HEK293 (cell line): ENCODE measurements around the gene MTHFSD.
A peak's percentile ranks its signal among the peaks of the same experiment; 100 is the strongest.

Experiments
- FEZF1 ChIP-seq: fragments of 450-650 bp; formaldehyde crosslinking; IDR thresholded peaks from 2 replicates; pipeline ENCODE4 v1.5.1; 2016; ENCODE audit warnings: missing biosample characterization, missing genetic modification characterization
- IKZF3 ChIP-seq: fragments of 450-650 bp; IDR thresholded peaks from 2 replicates; pipeline ENCODE4 v1.5.0; 2018; ENCODE audit warnings: missing biosample characterization, mild to moderate bottlenecking, missing genetic modification characterization, moderate library complexity
- KLF8 ChIP-seq: fragments of 450-650 bp; formaldehyde crosslinking; IDR thresholded peaks from 2 replicates; pipeline ENCODE4 v1.5.1; 2016; ENCODE audit warnings: missing biosample characterization, missing genetic modification characterization
- MZF1 ChIP-seq: fragments of 450-650 bp; formaldehyde crosslinking; IDR thresholded peaks from 2 replicates; pipeline ENCODE4 v1.5.1; 2017; ENCODE audit warnings: missing biosample characterization, missing genetic modification characterization, borderline replicate concordance
- RBAK ChIP-seq: fragments of 450-650 bp; formaldehyde crosslinking; IDR thresholded peaks from 2 replicates; pipeline ENCODE4 v1.5.1; 2016; ENCODE audit warnings: missing biosample characterization, missing genetic modification characterization
- SALL2 ChIP-seq: fragments of 450-650 bp; formaldehyde crosslinking; IDR thresholded peaks from 2 replicates; pipeline ENCODE4 v1.5.0; 2017; ENCODE audit warnings: missing biosample characterization, mild to moderate bottlenecking, missing genetic modification characterization, borderline replicate concordance
- SCRT2 ChIP-seq: fragments of 450-650 bp; formaldehyde crosslinking; IDR thresholded peaks from 2 replicates; pipeline ENCODE4 v1.5.1; 2016; ENCODE audit warnings: missing biosample characterization, missing genetic modification characterization
- YY1 ChIP-seq: fragments of 450-650 bp; formaldehyde crosslinking; IDR thresholded peaks from 2 replicates; pipeline ENCODE4 v1.5.1; 2018; ENCODE audit warnings: missing biosample characterization, missing genetic modification characterization
- ZBTB1 ChIP-seq: fragments of 450-650 bp; formaldehyde crosslinking; IDR thresholded peaks from 2 replicates; pipeline ENCODE4 v1.5.1; 2016; ENCODE audit warnings: missing biosample characterization, missing genetic modification characterization
- ZBTB20 ChIP-seq: fragments of 450-650 bp; formaldehyde crosslinking; IDR thresholded peaks from 2 replicates; pipeline ENCODE4 v1.5.1; 2016; ENCODE audit warnings: missing biosample characterization, missing genetic modification characterization
- ZBTB48 ChIP-seq: fragments of 450-650 bp; formaldehyde crosslinking; IDR thresholded peaks from 2 replicates; pipeline ENCODE4 v1.5.1; 2016; ENCODE audit warnings: missing biosample characterization, missing genetic modification characterization
- ZFP3 ChIP-seq: fragments of 450-650 bp; formaldehyde crosslinking; IDR thresholded peaks from 2 replicates; pipeline ENCODE4 v1.5.1; 2016; ENCODE audit warnings: low read depth, missing biosample characterization, missing genetic modification characterization
- ZFP37 ChIP-seq: fragments of 450-650 bp; formaldehyde crosslinking; IDR thresholded peaks from 2 replicates; pipeline ENCODE4 v1.5.1; 2016; ENCODE audit warnings: missing biosample characterization, missing genetic modification characterization
- ZNF2 ChIP-seq: fragments of 450-650 bp; formaldehyde crosslinking; IDR thresholded peaks from 2 replicates; pipeline ENCODE4 v1.5.1; 2016; ENCODE audit warnings: missing biosample characterization, missing genetic modification characterization
- ZNF600 ChIP-seq: fragments of 450-650 bp; formaldehyde crosslinking; IDR thresholded peaks from 2 replicates; pipeline ENCODE4 v1.5.1; 2016; ENCODE audit warnings: missing biosample characterization, missing genetic modification characterization
- ZNF623 ChIP-seq: fragments of 450-650 bp; formaldehyde crosslinking; IDR thresholded peaks from 2 replicates; pipeline ENCODE4 v1.5.1; 2016; ENCODE audit warnings: missing biosample characterization, missing genetic modification characterization
- ZNF747 ChIP-seq: fragments of 450-650 bp; formaldehyde crosslinking; IDR thresholded peaks from 2 replicates; pipeline ENCODE4 v1.5.1; 2016; ENCODE audit warnings: missing biosample characterization, missing genetic modification characterization
- ZNF837 ChIP-seq: fragments of 450-650 bp; formaldehyde crosslinking; IDR thresholded peaks from 2 replicates; pipeline ENCODE4 v1.5.1; 2016; ENCODE audit warnings: missing biosample characterization, missing genetic modification characterization
- ZSCAN23 ChIP-seq: fragments of 450-650 bp; formaldehyde crosslinking; IDR thresholded peaks from 2 replicates; pipeline ENCODE4 v1.5.1; 2016; ENCODE audit warnings: missing biosample characterization, missing genetic modification characterization
- TF ChIP-seq, protein P1 (sequence below): fragments of 450-650 bp; formaldehyde crosslinking; IDR thresholded peaks from 2 replicates; pipeline ENCODE4 v1.5.1; 2016; ENCODE audit warnings: missing biosample characterization, missing genetic modification characterization
- TF ChIP-seq, protein P2 (sequence below): fragments of 450-650 bp; formaldehyde crosslinking; IDR thresholded peaks from 2 replicates; pipeline ENCODE4 v1.5.1; 2017; ENCODE audit warnings: missing biosample characterization, missing genetic modification characterization
- TF ChIP-seq, protein P3 (sequence below): fragments of 450-650 bp; formaldehyde crosslinking; optimal IDR thresholded peaks from 2 replicates; pipeline ENCODE3; 2016; ENCODE audit warnings: missing biosample characterization, mild to moderate bottlenecking, missing genetic modification characterization
- TF ChIP-seq, protein P4 (sequence below): fragments of 450-650 bp; formaldehyde crosslinking; IDR thresholded peaks from 2 replicates; pipeline ENCODE4 v1.5.1; 2016; ENCODE audit warnings: missing biosample characterization, missing genetic modification characterization
- TF ChIP-seq, protein P5 (sequence below): fragments of 450-650 bp; formaldehyde crosslinking; conservative IDR thresholded peaks from 2 replicates; pipeline ENCODE4 v1.5.1; 2016; ENCODE audit warnings: low read depth, missing biosample characterization, missing genetic modification characterization
- TF ChIP-seq, protein P6 (sequence below): fragments of 450-650 bp; formaldehyde crosslinking; IDR thresholded peaks from 2 replicates; pipeline ENCODE4 v1.5.1; 2017; ENCODE audit warnings: missing biosample characterization, missing genetic modification characterization
- TF ChIP-seq, protein P7 (sequence below): sonication (generic); formaldehyde crosslinking; IDR thresholded peaks from 2 replicates; pipeline ENCODE4 v1.8.1; 2022; ENCODE audit warnings: mild to moderate bottlenecking, moderate library complexity, missing genetic modification reagents

Gene MTHFSD

DNA sequence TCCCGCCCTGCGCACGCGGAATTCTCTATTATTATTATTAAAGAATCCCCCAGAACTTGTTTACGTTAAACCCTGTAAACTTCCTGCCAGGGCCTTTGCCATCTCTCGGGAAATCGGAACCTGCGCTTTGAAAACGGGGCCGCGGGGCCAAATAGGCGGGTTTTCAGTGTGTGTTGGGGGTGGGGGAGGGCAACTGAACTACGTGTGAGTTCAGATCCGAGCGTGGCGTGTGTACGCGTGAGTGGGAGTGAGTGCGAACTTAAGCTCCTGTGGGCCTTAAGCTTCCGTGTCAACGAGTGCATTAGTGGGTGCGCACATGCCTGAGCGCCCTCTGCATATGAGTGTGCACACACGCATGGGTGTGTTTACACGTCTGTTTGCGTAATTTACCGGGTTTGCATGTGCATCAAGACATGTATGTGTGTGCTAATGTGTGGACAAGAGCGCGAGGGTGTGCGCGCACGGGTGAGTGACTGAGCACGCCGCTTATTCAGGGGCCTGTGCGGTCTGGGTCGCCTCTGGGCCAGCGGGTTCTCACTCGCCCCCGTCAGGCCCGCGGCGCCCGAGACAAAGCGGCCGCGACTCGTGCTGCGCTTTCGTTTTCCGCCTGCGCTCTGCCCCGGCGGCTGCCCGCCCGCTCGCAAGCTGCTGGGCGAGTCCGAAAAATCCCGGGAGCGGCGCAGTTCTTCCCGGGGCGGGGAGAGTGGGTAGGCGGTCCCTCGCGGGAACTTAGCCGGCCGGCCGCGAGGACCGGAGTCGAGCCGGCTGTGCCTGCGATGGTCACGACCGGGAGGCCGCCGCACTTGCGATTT lies 45.9 kb downstream of the MTHFSD start (continued):
- TF ChIP-seq, protein P1, sequence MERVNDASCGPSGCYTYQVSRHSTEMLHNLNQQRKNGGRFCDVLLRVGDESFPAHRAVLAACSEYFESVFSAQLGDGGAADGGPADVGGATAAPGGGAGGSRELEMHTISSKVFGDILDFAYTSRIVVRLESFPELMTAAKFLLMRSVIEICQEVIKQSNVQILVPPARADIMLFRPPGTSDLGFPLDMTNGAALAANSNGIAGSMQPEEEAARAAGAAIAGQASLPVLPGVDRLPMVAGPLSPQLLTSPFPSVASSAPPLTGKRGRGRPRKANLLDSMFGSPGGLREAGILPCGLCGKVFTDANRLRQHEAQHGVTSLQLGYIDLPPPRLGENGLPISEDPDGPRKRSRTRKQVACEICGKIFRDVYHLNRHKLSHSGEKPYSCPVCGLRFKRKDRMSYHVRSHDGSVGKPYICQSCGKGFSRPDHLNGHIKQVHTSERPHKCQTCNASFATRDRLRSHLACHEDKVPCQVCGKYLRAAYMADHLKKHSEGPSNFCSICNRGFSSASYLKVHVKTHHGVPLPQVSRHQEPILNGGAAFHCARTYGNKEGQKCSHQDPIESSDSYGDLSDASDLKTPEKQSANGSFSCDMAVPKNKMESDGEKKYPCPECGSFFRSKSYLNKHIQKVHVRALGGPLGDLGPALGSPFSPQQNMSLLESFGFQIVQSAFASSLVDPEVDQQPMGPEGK (tag by site-specific recombination), result no peak
- TF ChIP-seq ZNF623, result no peak
- 0 out of 2 replicates have a peak, but pooled peaks have one; percentile 12 for TF ChIP-seq ZBTB48 (tag by site-specific recombination)
- no peak for TF ChIP-seq MZF1 (tag by site-specific recombination)
- no peak for TF ChIP-seq RBAK (tag by site-specific recombination)
- TF ChIP-seq, protein P2, sequence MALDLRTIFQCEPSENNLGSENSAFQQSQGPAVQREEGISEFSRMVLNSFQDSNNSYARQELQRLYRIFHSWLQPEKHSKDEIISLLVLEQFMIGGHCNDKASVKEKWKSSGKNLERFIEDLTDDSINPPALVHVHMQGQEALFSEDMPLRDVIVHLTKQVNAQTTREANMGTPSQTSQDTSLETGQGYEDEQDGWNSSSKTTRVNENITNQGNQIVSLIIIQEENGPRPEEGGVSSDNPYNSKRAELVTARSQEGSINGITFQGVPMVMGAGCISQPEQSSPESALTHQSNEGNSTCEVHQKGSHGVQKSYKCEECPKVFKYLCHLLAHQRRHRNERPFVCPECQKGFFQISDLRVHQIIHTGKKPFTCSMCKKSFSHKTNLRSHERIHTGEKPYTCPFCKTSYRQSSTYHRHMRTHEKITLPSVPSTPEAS (tag by site-specific recombination), result peak; percentile 91
- TF ChIP-seq, protein P3, sequence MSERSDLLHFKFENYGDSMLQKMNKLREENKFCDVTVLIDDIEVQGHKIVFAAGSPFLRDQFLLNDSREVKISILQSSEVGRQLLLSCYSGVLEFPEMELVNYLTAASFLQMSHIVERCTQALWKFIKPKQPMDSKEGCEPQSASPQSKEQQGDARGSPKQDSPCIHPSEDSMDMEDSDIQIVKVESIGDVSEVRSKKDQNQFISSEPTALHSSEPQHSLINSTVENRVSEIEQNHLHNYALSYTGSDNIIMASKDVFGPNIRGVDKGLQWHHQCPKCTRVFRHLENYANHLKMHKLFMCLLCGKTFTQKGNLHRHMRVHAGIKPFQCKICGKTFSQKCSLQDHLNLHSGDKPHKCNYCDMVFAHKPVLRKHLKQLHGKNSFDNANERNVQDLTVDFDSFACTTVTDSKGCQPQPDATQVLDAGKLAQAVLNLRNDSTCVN (tag by site-specific recombination), result peak; percentile 91
- 0 out of 2 replicates have a peak, but pooled peaks have one; percentile 14 for TF ChIP-seq FEZF1 (tag by site-specific recombination)
- TF ChIP-seq, protein P4, sequence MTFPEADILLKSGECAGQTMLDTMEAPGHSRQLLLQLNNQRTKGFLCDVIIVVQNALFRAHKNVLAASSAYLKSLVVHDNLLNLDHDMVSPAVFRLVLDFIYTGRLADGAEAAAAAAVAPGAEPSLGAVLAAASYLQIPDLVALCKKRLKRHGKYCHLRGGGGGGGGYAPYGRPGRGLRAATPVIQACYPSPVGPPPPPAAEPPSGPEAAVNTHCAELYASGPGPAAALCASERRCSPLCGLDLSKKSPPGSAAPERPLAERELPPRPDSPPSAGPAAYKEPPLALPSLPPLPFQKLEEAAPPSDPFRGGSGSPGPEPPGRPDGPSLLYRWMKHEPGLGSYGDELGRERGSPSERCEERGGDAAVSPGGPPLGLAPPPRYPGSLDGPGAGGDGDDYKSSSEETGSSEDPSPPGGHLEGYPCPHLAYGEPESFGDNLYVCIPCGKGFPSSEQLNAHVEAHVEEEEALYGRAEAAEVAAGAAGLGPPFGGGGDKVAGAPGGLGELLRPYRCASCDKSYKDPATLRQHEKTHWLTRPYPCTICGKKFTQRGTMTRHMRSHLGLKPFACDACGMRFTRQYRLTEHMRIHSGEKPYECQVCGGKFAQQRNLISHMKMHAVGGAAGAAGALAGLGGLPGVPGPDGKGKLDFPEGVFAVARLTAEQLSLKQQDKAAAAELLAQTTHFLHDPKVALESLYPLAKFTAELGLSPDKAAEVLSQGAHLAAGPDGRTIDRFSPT (tag by site-specific recombination), result no peak
- TF ChIP-seq, protein P5, sequence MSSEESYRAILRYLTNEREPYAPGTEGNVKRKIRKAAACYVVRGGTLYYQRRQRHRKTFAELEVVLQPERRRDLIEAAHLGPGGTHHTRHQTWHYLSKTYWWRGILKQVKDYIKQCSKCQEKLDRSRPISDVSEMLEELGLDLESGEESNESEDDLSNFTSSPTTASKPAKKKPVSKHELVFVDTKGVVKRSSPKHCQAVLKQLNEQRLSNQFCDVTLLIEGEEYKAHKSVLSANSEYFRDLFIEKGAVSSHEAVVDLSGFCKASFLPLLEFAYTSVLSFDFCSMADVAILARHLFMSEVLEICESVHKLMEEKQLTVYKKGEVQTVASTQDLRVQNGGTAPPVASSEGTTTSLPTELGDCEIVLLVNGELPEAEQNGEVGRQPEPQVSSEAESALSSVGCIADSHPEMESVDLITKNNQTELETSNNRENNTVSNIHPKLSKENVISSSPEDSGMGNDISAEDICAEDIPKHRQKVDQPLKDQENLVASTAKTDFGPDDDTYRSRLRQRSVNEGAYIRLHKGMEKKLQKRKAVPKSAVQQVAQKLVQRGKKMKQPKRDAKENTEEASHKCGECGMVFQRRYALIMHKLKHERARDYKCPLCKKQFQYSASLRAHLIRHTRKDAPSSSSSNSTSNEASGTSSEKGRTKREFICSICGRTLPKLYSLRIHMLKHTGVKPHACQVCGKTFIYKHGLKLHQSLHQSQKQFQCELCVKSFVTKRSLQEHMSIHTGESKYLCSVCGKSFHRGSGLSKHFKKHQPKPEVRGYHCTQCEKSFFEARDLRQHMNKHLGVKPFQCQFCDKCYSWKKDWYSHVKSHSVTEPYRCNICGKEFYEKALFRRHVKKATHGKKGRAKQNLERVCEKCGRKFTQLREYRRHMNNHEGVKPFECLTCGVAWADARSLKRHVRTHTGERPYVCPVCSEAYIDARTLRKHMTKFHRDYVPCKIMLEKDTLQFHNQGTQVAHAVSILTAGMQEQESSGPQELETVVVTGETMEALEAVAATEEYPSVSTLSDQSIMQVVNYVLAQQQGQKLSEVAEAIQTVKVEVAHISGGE (tag by site-specific recombination), result no peak
- TF ChIP-seq, protein P6, sequence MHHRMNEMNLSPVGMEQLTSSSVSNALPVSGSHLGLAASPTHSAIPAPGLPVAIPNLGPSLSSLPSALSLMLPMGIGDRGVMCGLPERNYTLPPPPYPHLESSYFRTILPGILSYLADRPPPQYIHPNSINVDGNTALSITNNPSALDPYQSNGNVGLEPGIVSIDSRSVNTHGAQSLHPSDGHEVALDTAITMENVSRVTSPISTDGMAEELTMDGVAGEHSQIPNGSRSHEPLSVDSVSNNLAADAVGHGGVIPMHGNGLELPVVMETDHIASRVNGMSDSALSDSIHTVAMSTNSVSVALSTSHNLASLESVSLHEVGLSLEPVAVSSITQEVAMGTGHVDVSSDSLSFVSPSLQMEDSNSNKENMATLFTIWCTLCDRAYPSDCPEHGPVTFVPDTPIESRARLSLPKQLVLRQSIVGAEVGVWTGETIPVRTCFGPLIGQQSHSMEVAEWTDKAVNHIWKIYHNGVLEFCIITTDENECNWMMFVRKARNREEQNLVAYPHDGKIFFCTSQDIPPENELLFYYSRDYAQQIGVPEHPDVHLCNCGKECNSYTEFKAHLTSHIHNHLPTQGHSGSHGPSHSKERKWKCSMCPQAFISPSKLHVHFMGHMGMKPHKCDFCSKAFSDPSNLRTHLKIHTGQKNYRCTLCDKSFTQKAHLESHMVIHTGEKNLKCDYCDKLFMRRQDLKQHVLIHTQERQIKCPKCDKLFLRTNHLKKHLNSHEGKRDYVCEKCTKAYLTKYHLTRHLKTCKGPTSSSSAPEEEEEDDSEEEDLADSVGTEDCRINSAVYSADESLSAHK, result peak; percentile 7; the same call in 1 of the 2 replicates
- TF ChIP-seq ZNF747 (tag by site-specific recombination), result no peak
- TF ChIP-seq ZBTB1 (tag by site-specific recombination), result no peak
- TF ChIP-seq IKZF3, result peak; percentile 78
- TF ChIP-seq ZNF600 (tag by site-specific recombination), result no peak
- peak; percentile 65; the same call in 1 of the 2 replicates for TF ChIP-seq ZNF837 (tag by site-specific recombination)
- TF ChIP-seq ZFP37 (tag by site-specific recombination), result 0 out of 2 replicates have a peak, but pooled peaks have one; percentile 3
- TF ChIP-seq ZBTB20 (tag by site-specific recombination), result peak; percentile 92
- TF ChIP-seq KLF8, result no peak
- no peak for TF ChIP-seq SCRT2 (tag by site-specific recombination)
- TF ChIP-seq ZNF2 (tag by site-specific recombination), result peak; percentile 83
- no peak for TF ChIP-seq ZFP3 (tag by site-specific recombination)
- TF ChIP-seq ZSCAN23, result no peak
- TF ChIP-seq SALL2 (tag by site-specific recombination), result no peak
- TF ChIP-seq, protein P7, sequence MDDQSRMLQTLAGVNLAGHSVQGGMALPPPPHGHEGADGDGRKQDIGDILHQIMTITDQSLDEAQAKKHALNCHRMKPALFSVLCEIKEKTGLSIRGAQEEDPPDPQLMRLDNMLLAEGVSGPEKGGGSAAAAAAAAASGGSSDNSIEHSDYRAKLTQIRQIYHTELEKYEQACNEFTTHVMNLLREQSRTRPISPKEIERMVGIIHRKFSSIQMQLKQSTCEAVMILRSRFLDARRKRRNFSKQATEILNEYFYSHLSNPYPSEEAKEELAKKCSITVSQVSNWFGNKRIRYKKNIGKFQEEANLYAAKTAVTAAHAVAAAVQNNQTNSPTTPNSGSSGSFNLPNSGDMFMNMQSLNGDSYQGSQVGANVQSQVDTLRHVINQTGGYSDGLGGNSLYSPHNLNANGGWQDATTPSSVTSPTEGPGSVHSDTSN (CRISPR knock-in tag), result no peak
- no peak for TF ChIP-seq YY1
